K562 (cell line): Measurements from ENCODE around the gene GPR68. TPM values are rescaled to one million over a fixed set of nuclear protein-coding genes. Genes with fewer than 3 reads are reported as not detected.

Experiments
- CHAMP1 ChIP-seq: fragments of 450-650 bp; IDR thresholded peaks from 2 replicates; pipeline ENCODE4 v1.6.1; 2016; ENCODE audit warnings: mild to moderate bottlenecking
- CTBP1 ChIP-seq: fragments of 450-650 bp; IDR thresholded peaks from 2 replicates; pipeline ENCODE4 v1.6.1; 2016; ENCODE audit warnings: borderline replicate concordance
- EP300 ChIP-seq: IDR thresholded peaks from 2 replicates; pipeline ENCODE4 v1.6.1; 2012; ENCODE audit warnings: low read length, improper control_type of control experiment
- FOXK1 ChIP-seq: sonication (generic); formaldehyde crosslinking; IDR thresholded peaks from 2 replicates; pipeline ENCODE4 v1.8.0; 2022; ENCODE audit warnings: missing genetic modification reagents, mild to moderate bottlenecking, borderline replicate concordance
- IRF9 ChIP-seq: fragments of 450-650 bp; IDR thresholded peaks from 2 replicates; pipeline ENCODE4 v1.6.1; 2016; ENCODE audit warnings: missing biosample characterization, missing genetic modification characterization
- LCOR ChIP-seq: sonication (generic); formaldehyde crosslinking; IDR thresholded peaks from 2 replicates; pipeline ENCODE4 v1.8.0; 2022; ENCODE audit warnings: mild to moderate bottlenecking, missing genetic modification reagents
- NFE2 ChIP-seq: IDR thresholded peaks from 2 replicates; pipeline ENCODE4 v1.6.1; 2014; ENCODE audit warnings: antibody characterized with exemption, low read depth
- SMARCA4 ChIP-seq: fragments of 450-650 bp; IDR thresholded peaks from 2 replicates; pipeline ENCODE4 v1.6.1; 2016
- TAF7 ChIP-seq: fragments of 450-650 bp; IDR thresholded peaks from 2 replicates; pipeline ENCODE4 v1.6.1; 2016; ENCODE audit warnings: missing genetic modification characterization, missing compliant biosample characterization
- TAL1 ChIP-seq: fragments of 450-650 bp; IDR thresholded peaks from 2 replicates; pipeline ENCODE4 v1.6.1; 2016; ENCODE audit warnings: mild to moderate bottlenecking
- ZBTB17 ChIP-seq: fragments of 450-650 bp; formaldehyde crosslinking; IDR thresholded peaks from 2 replicates; pipeline ENCODE4 v1.4.0; 2020; ENCODE audit warnings: mild to moderate bottlenecking
- ZNF407 ChIP-seq: fragments of 450-650 bp; IDR thresholded peaks from 2 replicates; pipeline ENCODE4 v1.6.1; 2016; ENCODE audit warnings: low read depth
- ZNF445 ChIP-seq: fragments of 250-450 bp; sonication (Bioruptor Pico); IDR thresholded peaks from 2 replicates; pipeline ENCODE4 v1.4.0; 2020; ENCODE audit warnings: low read depth, mild to moderate bottlenecking, moderate library complexity
- polyA plus RNA-seq, 8 experiments: library from polyadenylated mRNA; depleted of rRNA in 4 of 8; stranded (reverse) in 5 of 8; unstranded in 3 of 8; fragments of >200 nt; fragmentation: Nextera tagmentation in 2 of 8; fragmentation: Illumina TruSeq in 1 of 8; extraction: Ambion mirVana in 2 of 8; extraction: Trizol in 1 of 8; gene quantifications; 2 replicates each; pipeline versions ENCODE4 v1.2.1 to v1.2.3, GENCODE V29; 2011 to 2014; ENCODE audit warnings: inconsistent platforms in 1 of 8, missing spikeins in 1 of 8
- total RNA-seq, 7 experiments: library from RNA; depleted of rRNA in 6 of 7; stranded (reverse); fragments of >200 nt in 6 of 7; fragmentation: Illumina TruSeq in 2 of 7; extraction: Trizol in 2 of 7; gene quantifications; 2 replicates each; pipeline versions ENCODE4 v1.2.1 to v1.2.3, GENCODE V29; 2011 to 2021; ENCODE audit warnings: low replicate concordance in 1 of 7

Gene GPR68
- total and polyA plus RNA-seq, 9 of the 15 experiments (the other 6 are each of a cell fraction or from before 2014, with no cell fraction given) = 0.41 to 9.4 (median 3.7) TPM

GRCh38 chr14:91207008-91207407 lies 37.5 kb downstream of the GPR68 start (continued):
- TF ChIP-seq IRF9 (tag) (no peak), TAF7 (tag) (no peak), ZNF407 (no peak), SMARCA4 (peak; percentile 85), CTBP1 (0 out of 2 replicates have a peak, but pooled peaks have one; percentile 32), FOXK1 (no peak), ZNF445 (no peak), CHAMP1 (no peak), ZBTB17 (CRISPR knock-in tag) (no peak), NFE2 (peak; percentile 63), TAL1 (no peak), EP300 (peak; percentile 40; the same call in 1 of the 2 replicates), LCOR (no peak)
